H1 (cell line): Measurements from ENCODE around the gene ZNRF2. TPM values are rescaled to one million over a fixed set of nuclear protein-coding genes. Genes with fewer than 3 reads are reported as not detected.

Experiments used
- CTCF ChIA-PET: fragments of 300-600 bp; sonication (Branson Sonifier 250); formaldehyde crosslinking; loops from one replicate; lab custom pipeline; 2021; ENCODE audit not compliant: partially characterized antibody; lab: Charles Lee
- POLR2A ChIA-PET: fragments of 300-600 bp; sonication (Branson Sonifier 250); formaldehyde crosslinking; loops from one replicate; lab custom pipeline; 2021; ENCODE audit warnings: inconsistent platforms; ENCODE audit not compliant: partially characterized antibody; lab: Charles Lee
- DNase-seq, 2 experiments: peaks; one replicate each; pipeline versions ENCODE4 v3.0.0 to v3.0.0-alpha.2; 2010 to 2022; ENCODE audit warnings: low spot score in 2 of 2, low read depth in 1 of 2, mixed read lengths in 1 of 2
- FAIRE-seq: peaks from 2 replicates; lab custom pipeline; 2011; peaks lifted over from hg19 to GRCh38; lab: Jason Lieb, UNC
- H2AFZ ChIP-seq: 2 replicates; pipeline ENCODE4 v1.8.1; 2012; ENCODE audit warnings: low read length, inconsistent platforms
- H2AK5ac ChIP-seq: 2 replicates; pipeline ENCODE4 v1.6.1; 2013; ENCODE audit warnings: low read depth, low read length
- H2BK120ac ChIP-seq: replicated peaks from 2 replicates; pipeline ENCODE3; 2013; ENCODE audit warnings: low read depth, low read length, inconsistent platforms
- H2BK12ac ChIP-seq: 2 replicates; pipeline ENCODE4 v1.6.1; 2013; ENCODE audit warnings: low read depth, low read length
- H2BK15ac ChIP-seq: 2 replicates; pipeline ENCODE4 v1.6.1; 2013; ENCODE audit warnings: low read length
- H2BK20ac ChIP-seq: 2 replicates; pipeline ENCODE4 v1.6.1; 2013; ENCODE audit warnings: low read length
- H2BK5ac ChIP-seq: 2 replicates; pipeline ENCODE4 v1.6.1; 2013; ENCODE audit warnings: low read depth, low read length
- H3K14ac ChIP-seq: 2 replicates; pipeline ENCODE4 v1.6.1; 2013; ENCODE audit warnings: inconsistent platforms; ENCODE audit not compliant: insufficient read length
- H3K18ac ChIP-seq: 2 replicates; pipeline ENCODE4 v1.6.1; 2013; ENCODE audit warnings: low read length; ENCODE audit errors: extremely low read depth
- H3K23ac ChIP-seq: 2 replicates; pipeline ENCODE4 v1.6.1; 2013; ENCODE audit warnings: inconsistent platforms; ENCODE audit not compliant: insufficient read length
- H3K23me2 ChIP-seq: 2 replicates; pipeline ENCODE4 v1.6.1; 2013; ENCODE audit warnings: low read depth, low read length
- H3K27ac ChIP-seq: 2 replicates; pipeline ENCODE4 v1.6.1; 2011; ENCODE audit warnings: low read depth, low read length, inconsistent platforms
- H3K27me3 ChIP-seq, 4 experiments: replicated peaks in 1 of 4; 1 replicate in 1 of 4; 2 replicates in 3 of 4; pipeline versions ENCODE4 v1.6.1 to v1.8.1; 2011 to 2013; ENCODE audit warnings: low read length in 3 of 4, mild to moderate bottlenecking in 3 of 4, inconsistent platforms in 2 of 4, mixed read lengths in 2 of 4, moderate library complexity in 1 of 4; ENCODE audit not compliant: control insufficient read depth in 3 of 4, insufficient read depth in 3 of 4; ENCODE audit errors: extremely low read depth in 1 of 4
- H3K36me3 ChIP-seq, 4 experiments: 2 replicates each; pipeline versions ENCODE4 v1.6.1 to v1.8.1; 2011 to 2013; ENCODE audit warnings: mild to moderate bottlenecking in 4 of 4, low read length in 3 of 4, moderate library complexity in 2 of 4, control low read depth in 1 of 4, inconsistent platforms in 1 of 4; ENCODE audit not compliant: insufficient read depth in 4 of 4, control insufficient read depth in 2 of 4
- H3K4ac ChIP-seq: replicated peaks from 2 replicates; pipeline ENCODE3; 2013; ENCODE audit warnings: low read length, low read depth, mixed read lengths, inconsistent platforms; ENCODE audit not compliant: insufficient read length
- H3K4me1 ChIP-seq, 4 experiments: replicated peaks in 1 of 4; 1 replicate in 1 of 4; 2 replicates in 3 of 4; pipeline versions ENCODE4 v1.6.1 to v1.8.1; 2011 to 2013; ENCODE audit warnings: low read length in 3 of 4, inconsistent platforms in 2 of 4, mixed read lengths in 1 of 4; ENCODE audit not compliant: insufficient read depth in 4 of 4, control insufficient read depth in 3 of 4
- H3K4me2 ChIP-seq, 2 experiments: 2 replicates each; pipeline versions ENCODE4 v1.6.1 to v1.8.1; 2011 to 2013; ENCODE audit warnings: low read depth in 2 of 2, low read length in 2 of 2, control low read depth in 1 of 2, inconsistent platforms in 1 of 2, mild to moderate bottlenecking in 1 of 2; ENCODE audit not compliant: insufficient read depth in 1 of 2
- H3K4me3 ChIP-seq, 4 experiments: fragments of 200-600, 300-600 bp in 1 of 4; sonication (generic), shearing (Covaris generic), sonication (Bioruptor Twin) in 1 of 4; 2 replicates each; pipeline versions ENCODE4 v1.5.1 to v1.8.1; 2011 to 2016; ENCODE audit warnings: low read length in 4 of 4, low read depth in 3 of 4, control low read depth in 2 of 4, inconsistent platforms in 2 of 4, mild to moderate bottlenecking in 2 of 4, mixed read lengths in 1 of 4, moderate library complexity in 1 of 4; ENCODE audit not compliant: insufficient read depth in 2 of 4; ENCODE audit errors: extremely low read depth in 1 of 4
- H3K56ac ChIP-seq: replicated peaks from 2 replicates; pipeline ENCODE3; 2013; ENCODE audit warnings: low read depth, mild to moderate bottlenecking, mixed read lengths, low read length, inconsistent platforms; ENCODE audit not compliant: insufficient read length
- H3K79me1 ChIP-seq: 2 replicates; pipeline ENCODE4 v1.6.1; 2013; ENCODE audit warnings: low read depth, low read length, control low read depth
- H3K79me2 ChIP-seq, 2 experiments: 2 replicates each; pipeline versions ENCODE4 v1.6.1 to v1.8.1; 2012 to 2013; ENCODE audit warnings: low read length in 2 of 2, mild to moderate bottlenecking in 2 of 2, inconsistent platforms in 1 of 2; ENCODE audit not compliant: insufficient read depth in 2 of 2, control insufficient read depth in 1 of 2
- H3K9ac ChIP-seq, 4 experiments: replicated peaks in 1 of 4; 1 replicate in 1 of 4; 2 replicates in 3 of 4; pipeline versions ENCODE4 v1.6.1 to v1.8.1; 2011 to 2013; ENCODE audit warnings: low read depth in 3 of 4, low read length in 3 of 4, control low read depth in 2 of 4, mild to moderate bottlenecking in 2 of 4, moderate library complexity in 2 of 4, inconsistent platforms in 1 of 4; ENCODE audit errors: extremely low read depth in 1 of 4
- H3K9me3 ChIP-seq, 2 experiments: 2 replicates each; pipeline versions ENCODE4 v1.6.1 to v1.8.1; 2012 to 2013; ENCODE audit warnings: mild to moderate bottlenecking in 2 of 2, moderate library complexity in 2 of 2, control low read depth in 1 of 2, inconsistent platforms in 1 of 2, low read depth in 1 of 2, low read length in 1 of 2, mixed read lengths in 1 of 2; ENCODE audit not compliant: insufficient read depth in 2 of 2
- H4K20me1 ChIP-seq, 2 experiments: replicated peaks in 1 of 2; 2 replicates each; pipeline versions ENCODE3 to v1.8.1; 2011 to 2013; ENCODE audit warnings: inconsistent platforms in 2 of 2, low read length in 2 of 2, mild to moderate bottlenecking in 1 of 2; ENCODE audit not compliant: insufficient read depth in 2 of 2, control insufficient read depth in 1 of 2
- H4K5ac ChIP-seq: 2 replicates; pipeline ENCODE4 v1.6.1; 2013; ENCODE audit warnings: low read length, low read depth, mixed read lengths, inconsistent platforms; ENCODE audit not compliant: insufficient read length
- H4K8ac ChIP-seq: 2 replicates; pipeline ENCODE4 v1.8.0; 2013; ENCODE audit warnings: mild to moderate bottlenecking, moderate library complexity, low read length, inconsistent platforms; ENCODE audit not compliant: insufficient read depth; ENCODE audit errors: extremely low read depth
- H4K91ac ChIP-seq: replicated peaks from 2 replicates; pipeline ENCODE3; 2013; ENCODE audit warnings: low read length, mixed read lengths, inconsistent platforms; ENCODE audit not compliant: insufficient read length
- BRCA1 ChIP-seq: IDR thresholded peaks from 2 replicates; pipeline ENCODE4 v1.6.1; 2012; ENCODE audit warnings: low read depth, low read length, improper control_type of control experiment
- CREB1 ChIP-seq: IDR thresholded peaks from 2 replicates; pipeline ENCODE4 v1.6.1; 2012; ENCODE audit warnings: inconsistent platforms
- CTBP2 ChIP-seq: IDR thresholded peaks from 2 replicates; pipeline ENCODE4 v1.7.0; 2011; ENCODE audit warnings: borderline replicate concordance, mild to moderate bottlenecking, moderate library complexity, mixed read lengths, low read length; ENCODE audit not compliant: insufficient read depth, insufficient read length
- HDAC6 ChIP-seq: IDR thresholded peaks from one replicate; pipeline ENCODE4 v1.7.1; 2012; ENCODE audit warnings: low read depth, mild to moderate bottlenecking, inconsistent platforms, low read length, moderate library complexity
- KDM5A ChIP-seq: fragments of 200-600 bp; IDR thresholded peaks from 2 replicates; pipeline ENCODE4 v1.7.1; 2012; ENCODE audit warnings: mild to moderate bottlenecking, low read length, inconsistent platforms, mixed read lengths
- RAD21 ChIP-seq, 2 experiments: IDR thresholded peaks in 1 of 2; conservative IDR thresholded peaks in 1 of 2; 2 replicates each; pipeline ENCODE4 v1.6.1; 2011; ENCODE audit warnings: low read depth in 2 of 2, low read length in 2 of 2, improper control_type of control experiment in 1 of 2, inconsistent platforms in 1 of 2, mild to moderate bottlenecking in 1 of 2, moderate library complexity in 1 of 2
- RNF2 ChIP-seq: fragments of 200-900, 300-1000 bp; sonication (generic); IDR thresholded peaks from 2 replicates; pipeline ENCODE4 v1.7.1; 2016; ENCODE audit warnings: borderline replicate concordance, low read depth, mild to moderate bottlenecking, antibody characterized with exemption, low read length; ENCODE audit not compliant: poor library complexity, severe bottlenecking; ENCODE audit errors: missing control alignments
- SIRT6 ChIP-seq: IDR thresholded peaks from one replicate; pipeline ENCODE4 v1.7.1; 2012; ENCODE audit warnings: low read length, inconsistent platforms
- SIX5 ChIP-seq: IDR thresholded peaks from 2 replicates; pipeline ENCODE4 v1.6.1; 2011; ENCODE audit warnings: mild to moderate bottlenecking, low read depth, low read length
- SP4 ChIP-seq: IDR thresholded peaks from 2 replicates; pipeline ENCODE4 v1.6.1; 2012; ENCODE audit warnings: low read length, inconsistent platforms
- YY1 ChIP-seq: IDR thresholded peaks from 2 replicates; pipeline ENCODE4 v1.6.1; 2011; ENCODE audit warnings: low read depth, mild to moderate bottlenecking, low read length
- ZNF274 ChIP-seq: IDR thresholded peaks from 2 replicates; pipeline ENCODE4 v1.7.0; 2012; ENCODE audit warnings: low read length, borderline replicate concordance; ENCODE audit errors: extremely low read depth
- WGBS, 2 experiments: shearing (Covaris generic) in 1 of 2; methylation state at CpG; one replicate each; pipeline versions ENCODE4 v1.1.6 to v1.1.7; 2013 to 2015; ENCODE audit warnings: low lambda C conversion rate in 2 of 2, mixed read lengths in 2 of 2, inconsistent platforms in 1 of 2, low coverage in 1 of 2, missing lambda C conversion rate in 1 of 2; ENCODE audit not compliant: insufficient replicate concordance in 2 of 2, insufficient coverage in 1 of 2, insufficient read length in 1 of 2; ENCODE audit errors: extremely low coverage in 1 of 2, missing lambda C conversion rate in 1 of 2; 5-methylcytosine and 5-hydroxymethylcytosine counted together
- polyA plus RNA-seq, 7 experiments: library from polyadenylated mRNA; depleted of rRNA in 3 of 7; stranded (reverse) in 5 of 7; unstranded in 2 of 7; fragments of >200 nt in 5 of 7; fragments of 200-250 nt in 2 of 7; gene quantifications; 1 replicate in 5 of 7; 2 replicates in 1 of 7; 4 replicates in 1 of 7; pipeline versions ENCODE4 v1.2.1 to v1.2.3, GENCODE V29; 2011 to 2013; ENCODE audit warnings: missing spikeins in 2 of 7, mixed read lengths in 2 of 7
- total RNA-seq: library from RNA; stranded (reverse); fragmentation: NEBNext Ultra II Directional; extraction: Animal tissue kit (Norgen Biotek cat#: 25700); gene quantifications from 2 replicates; pipeline ENCODE4 v1.2.1, GENCODE V29; 2021

Gene ZNRF2
- total and polyA plus RNA-seq, 2 of the 8 experiments (the other 6 are each of a cell fraction or from before 2014, with no cell fraction given): 2.9 to 16.2 TPM

GRCh38 chr7:30412782-30413504, 128.5 kb downstream of the ZNRF2 start:
- peak in 1 of 2 experiments; percentile 48 for DNase-seq
- H3K14ac ChIP-seq: no peak overlapping the region
- ChIA-PET CTCF (interaction anchor here (0.6 to 4.9 kb wide), 17 partner anchors 14 to 250 kb away, joined by 3 to 50 read pairs (median 3); partner anchors contain the start of gene NOD1), POLR2A (interaction anchor here (0.9 kb wide), 1 partner anchor 9 kb away, joined by 3 read pairs; no protein-coding TSS in a partner anchor)
- no peaks in the 10 kb centered on the region for H3K27me3 ChIP-seq
- WGBS, 2 experiments: 60% methylated on average over 5 of the region's 5 CpGs; no CpG with 5 or more reads in 1 of the 2 experiments
- peak overlapping the region; percentile 52; the same call in 1 of the 2 replicates for H2BK12ac ChIP-seq
- no peaks in the 10 kb centered on the region for H4K20me1 ChIP-seq
- H3K36me3 ChIP-seq: peaks cover 0 to 5% (median 0%) of the 10 kb centered on the region in 4 experiments; a peak in 1 of 8 replicates
- FAIRE-seq: peak; percentile 95
- no peak overlapping the region for H2BK5ac ChIP-seq
- no peak overlapping the region for H4K8ac ChIP-seq
- H3K4me2 ChIP-seq: peak overlapping the region in 1 of 2 experiments; percentile 36; a peak in 1 of 4 replicates
- no peak overlapping the region for H2BK20ac ChIP-seq
- no peak overlapping the region for H2BK15ac ChIP-seq
- H3K79me2 ChIP-seq: no peaks in the 10 kb centered on the region
- no peak overlapping the region for H3K23ac ChIP-seq
- no peaks in the 10 kb centered on the region for H3K9me3 ChIP-seq
- no peak overlapping the region for H3K9ac ChIP-seq
- H2BK120ac ChIP-seq: no peak overlapping the region
- no peaks in the 10 kb centered on the region for H3K23me2 ChIP-seq
- no peak overlapping the region for H3K4ac ChIP-seq
- H3K4me3 ChIP-seq: no peak overlapping the region
- H3K27ac ChIP-seq: no peak overlapping the region
- H4K5ac ChIP-seq: no peak overlapping the region
- no peak overlapping the region for H2AK5ac ChIP-seq
- peaks cover 0 to 5% (median 3%) of the 10 kb centered on the region in 4 experiments; a peak in 3 of 7 replicates for H3K4me1 ChIP-seq
- no peaks in the 10 kb centered on the region for H3K79me1 ChIP-seq
- H3K56ac ChIP-seq: no peak overlapping the region
- H3K18ac ChIP-seq: no peak overlapping the region
- H4K91ac ChIP-seq: no peak overlapping the region
- peak overlapping the region; percentile 48; the same call in 1 of the 2 replicates for H2AFZ ChIP-seq
- no peak for TF ChIP-seq ZNF274
- peak; percentile 80 for TF ChIP-seq YY1
- no peak for TF ChIP-seq BRCA1
- no peak for TF ChIP-seq KDM5A
- TF ChIP-seq SIRT6: no peak
- TF ChIP-seq CTBP2: no peak
- peak; percentile 92 for TF ChIP-seq RAD21 (IDR thresholded peaks at IDR 0.05 in 1 of 2, conservative IDR thresholded peaks at IDR 0.05 in 1 of 2; ENCODE audit: low read depth in 2 of 2, low read length in 2 of 2)
- TF ChIP-seq HDAC6: no peak
- TF ChIP-seq SIX5: no peak
- peak; percentile 55; the same call in 1 of the 2 replicates for TF ChIP-seq CREB1
- TF ChIP-seq RNF2: no peak
- no peak for TF ChIP-seq SP4
